Measurements from ENCODE around the gene TFCP2. TPM values are rescaled to one million over a fixed set of nuclear protein-coding genes. Genes with fewer than 3 reads are reported as not detected.

The TFCP2 gene
- total and polyA plus RNA-seq, 4 experiments from 2014 or later: 6.0 to 40.0 (median 25.9) TPM

DNA sequence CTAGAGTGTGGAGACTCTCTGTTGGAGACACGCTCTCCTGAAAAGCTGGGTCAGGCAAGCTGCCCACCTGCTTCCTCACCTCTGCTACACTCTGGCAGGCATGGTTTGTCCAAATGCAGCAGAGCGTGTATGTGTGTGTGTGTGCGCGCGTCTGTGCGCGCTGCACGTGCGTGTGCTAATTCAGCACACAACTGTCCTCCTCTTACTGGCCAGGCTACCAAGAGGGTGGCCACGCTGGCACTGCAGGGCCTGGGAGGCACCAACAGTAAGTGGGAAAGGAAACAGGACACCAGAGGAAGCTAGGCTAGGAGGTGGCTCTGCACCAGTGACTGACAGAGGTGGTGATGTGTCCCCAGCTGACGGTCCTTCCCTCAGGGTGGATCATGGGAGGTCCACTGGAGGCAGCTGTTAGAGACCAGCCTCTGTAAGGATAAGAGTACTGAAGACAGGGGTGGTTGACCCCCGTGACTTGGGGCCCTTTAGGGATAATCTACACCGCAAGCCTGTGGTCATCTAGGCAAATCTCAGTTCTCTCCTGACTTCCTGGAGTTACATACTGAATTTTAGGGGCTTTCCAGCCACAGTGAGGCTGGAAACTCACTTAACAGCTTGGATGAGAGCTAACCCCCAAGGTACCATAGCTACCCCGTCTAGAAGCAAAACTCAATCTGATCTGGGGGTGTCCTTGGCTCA is 15.6 kb upstream of the TFCP2 start:
- no peaks in the 10 kb centered on the region for H3K9me3 ChIP-seq (ENCODE audit: control insufficient read depth in 1 of 2, low read length in 2 of 2)
- peaks cover 20% of the 10 kb centered on the region for H3K36me3 ChIP-seq (ENCODE audit: insufficient read depth, low read length)
- H3K4me3 Mint-ChIP-seq: no peak overlapping the region
- no peaks in the 10 kb centered on the region for H3K27me3 Mint-ChIP-seq
- H3K27me3 ChIP-seq (ENCODE audit: insufficient read depth, low read length): no peaks in the 10 kb centered on the region
- no peaks in the 10 kb centered on the region for H3K9me3 Mint-ChIP-seq
- no peaks in the 10 kb centered on the region for H3K4me1 Mint-ChIP-seq
- H3K36me3 Mint-ChIP-seq: peaks cover 22 to 27% of the 10 kb centered on the region in 2 donors
- intact Hi-C loops (cut with micrococcal nuclease): no loop called here
- ChIA-PET CTCF (ENCODE audit: partially characterized antibody) (interaction anchor here (1.2 kb wide), 1 partner anchor 30 kb away, joined by 3 read pairs; no protein-coding TSS in a partner anchor), POLR2A (ENCODE audit: partially characterized antibody) (no interaction called here)
- peak overlapping the region in 3 of 7 donors; percentile 22 to 85 (median 51) for H3K27ac Mint-ChIP-seq
- H3K27ac ChIP-seq (ENCODE audit: low read depth, low read length): no peak overlapping the region
- no peaks in the 10 kb centered on the region for H3K4me1 ChIP-seq (ENCODE audit: insufficient read depth, low read length)
- H3K4me3 ChIP-seq (ENCODE audit: low read length in 2 of 2): no peak overlapping the region
- DNase-seq: no peak

DNA sequence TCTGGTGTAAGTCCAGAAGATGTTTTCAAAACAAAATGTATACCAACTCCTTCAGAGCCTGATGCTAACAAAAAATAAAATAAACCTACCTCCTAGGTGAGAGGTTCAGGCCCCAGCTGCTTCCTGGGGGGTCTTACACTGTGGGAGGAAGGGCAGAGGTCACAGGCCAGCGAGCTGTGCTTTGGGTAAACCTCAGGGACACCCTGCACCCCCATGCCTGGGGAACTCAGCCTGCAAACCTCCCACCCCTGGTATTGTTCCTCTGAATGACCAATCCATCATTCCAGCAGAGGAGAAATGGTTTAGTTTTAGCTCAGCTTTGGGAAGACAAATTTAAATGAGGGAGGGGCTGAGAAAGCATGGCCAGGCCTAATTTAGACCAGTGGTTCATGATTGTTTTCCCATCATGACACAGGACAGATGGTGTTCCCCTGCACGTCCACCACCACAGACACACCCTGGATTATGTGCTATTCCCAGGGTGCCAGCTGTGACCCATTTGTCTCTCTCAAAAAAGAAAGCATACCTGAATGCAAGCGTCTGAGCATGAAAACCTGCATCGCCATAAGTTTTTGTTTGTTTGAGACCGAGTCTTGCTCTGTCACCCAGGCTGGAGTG is 14.5 kb upstream of the TFCP2 start:
- H3K4me1 Mint-ChIP-seq: no peaks in the 10 kb centered on the region
- DNase-seq: no peak
- peaks cover 20% of the 10 kb centered on the region for H3K36me3 ChIP-seq (ENCODE audit: insufficient read depth, low read length)
- no peaks in the 10 kb centered on the region for H3K27me3 Mint-ChIP-seq
- H3K4me3 Mint-ChIP-seq: no peak overlapping the region
- no peaks in the 10 kb centered on the region for H3K9me3 ChIP-seq (ENCODE audit: control insufficient read depth in 1 of 2, low read length in 2 of 2)
- no peak overlapping the region for H3K4me3 ChIP-seq (ENCODE audit: low read length in 2 of 2)
- intact Hi-C loops (cut with micrococcal nuclease): no loop called here
- H3K9me3 Mint-ChIP-seq: no peaks in the 10 kb centered on the region
- CTCF ChIA-PET (ENCODE audit: partially characterized antibody): no interaction called here
- H3K27ac Mint-ChIP-seq: peak overlapping the region in 2 of 7 donors; percentile 11 to 64
- H3K36me3 Mint-ChIP-seq: peaks cover 22 to 23% of the 10 kb centered on the region in 2 donors
- no peak overlapping the region for H3K27ac ChIP-seq (ENCODE audit: low read depth, low read length)
- no peaks in the 10 kb centered on the region for H3K27me3 ChIP-seq (ENCODE audit: insufficient read depth, low read length)
- no peaks in the 10 kb centered on the region for H3K4me1 ChIP-seq (ENCODE audit: insufficient read depth, low read length)
- POLR2A ChIA-PET (ENCODE audit: partially characterized antibody): interaction anchor here (1.0 kb wide), 1 partner anchor 31 kb away, joined by 4 read pairs; the partner anchor contains the start of gene POU6F1

DNA sequence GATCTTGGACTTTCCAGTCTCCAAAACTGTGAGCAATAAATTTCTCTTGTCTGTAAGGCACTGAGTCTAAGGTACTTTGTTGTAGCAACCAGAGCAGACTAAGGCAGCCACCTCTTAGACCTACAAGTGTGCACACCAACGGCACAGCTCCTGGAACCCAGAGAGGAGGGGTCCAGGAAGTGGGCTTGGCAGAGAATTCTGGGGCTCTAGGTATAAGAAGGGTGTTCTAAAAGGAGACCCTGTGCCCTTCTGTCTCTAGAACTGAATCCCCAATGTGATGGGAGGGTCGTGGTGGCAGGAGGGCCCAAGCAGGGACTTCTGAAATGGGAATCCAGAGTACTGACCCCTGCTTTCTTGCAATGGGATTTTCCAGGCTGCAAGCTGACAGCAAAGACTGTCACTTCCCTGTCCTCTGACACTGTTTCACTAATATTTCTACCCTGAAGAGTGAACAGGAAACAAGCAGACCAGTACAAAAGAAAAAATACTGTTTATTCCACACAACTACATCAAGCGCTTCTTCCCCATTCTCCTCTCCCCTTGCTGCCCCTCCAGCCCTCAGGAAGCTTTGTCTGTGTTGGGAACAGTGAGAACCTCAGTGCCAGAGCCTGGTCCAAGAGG is 13.6 kb upstream of the TFCP2 start:
- Mint-ChIP-seq H3K9me3 (no peaks in the 10 kb centered on the region), H3K4me1 (no peaks in the 10 kb centered on the region), H3K27me3 (no peaks in the 10 kb centered on the region), H3K4me3 (no peak overlapping the region), H3K27ac (peak overlapping the region in 1 of 7 donors; percentile 30), H3K36me3 (peaks cover 14 to 16% of the 10 kb centered on the region in 2 donors)
- ChIA-PET POLR2A (ENCODE audit: partially characterized antibody) (interaction anchor here (1.0 to 1.1 kb wide), 2 partner anchors 31 to 1075 kb away, joined by 3 to 4 read pairs; partner anchors contain the start of genes COX14 and POU6F1), CTCF (ENCODE audit: partially characterized antibody) (no interaction called here)
- no peak overlapping the region for H3K4me3 ChIP-seq (ENCODE audit: low read length in 2 of 2)
- H3K36me3 ChIP-seq (ENCODE audit: insufficient read depth, low read length): peaks cover 16% of the 10 kb centered on the region
- H3K9me3 ChIP-seq (ENCODE audit: control insufficient read depth in 1 of 2, low read length in 2 of 2): no peaks in the 10 kb centered on the region
- no peak for DNase-seq
- intact Hi-C loops (cut with micrococcal nuclease): no loop called here
- H3K27ac ChIP-seq (ENCODE audit: low read depth, low read length): no peak overlapping the region
- H3K4me1 ChIP-seq (ENCODE audit: insufficient read depth, low read length): no peaks in the 10 kb centered on the region
- H3K27me3 ChIP-seq (ENCODE audit: insufficient read depth, low read length): no peaks in the 10 kb centered on the region

DNA sequence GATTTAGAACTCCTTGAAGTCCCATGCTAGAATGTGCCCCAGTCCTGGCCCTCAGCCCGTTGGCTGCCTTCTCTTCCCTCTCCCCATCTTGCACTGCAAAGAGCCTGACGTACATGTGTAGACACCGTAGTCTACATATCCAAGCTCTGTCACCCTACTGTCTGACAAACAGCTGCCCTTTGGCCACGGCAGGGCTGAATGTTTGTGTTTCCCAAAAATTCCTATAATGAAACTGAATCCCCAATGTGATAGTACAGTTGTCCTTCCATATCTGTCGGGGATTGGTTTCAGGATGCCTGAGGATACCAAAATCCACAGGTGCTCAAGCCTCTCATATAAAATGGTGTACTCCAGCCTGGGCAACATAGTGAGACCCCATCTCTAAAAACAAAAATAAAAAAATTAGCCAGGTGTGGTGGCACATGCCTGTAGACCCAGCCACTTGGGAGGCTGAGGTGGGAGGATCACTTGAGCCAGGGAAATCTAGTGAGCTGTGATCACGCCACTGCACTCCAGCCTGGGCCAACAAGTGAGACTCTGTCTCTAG is 12.3 kb upstream of the TFCP2 start:
- H3K27ac Mint-ChIP-seq: peak overlapping the region in 1 of 7 donors; percentile 26
- H3K36me3 ChIP-seq (ENCODE audit: insufficient read depth, low read length): peaks cover 10% of the 10 kb centered on the region

DNA sequence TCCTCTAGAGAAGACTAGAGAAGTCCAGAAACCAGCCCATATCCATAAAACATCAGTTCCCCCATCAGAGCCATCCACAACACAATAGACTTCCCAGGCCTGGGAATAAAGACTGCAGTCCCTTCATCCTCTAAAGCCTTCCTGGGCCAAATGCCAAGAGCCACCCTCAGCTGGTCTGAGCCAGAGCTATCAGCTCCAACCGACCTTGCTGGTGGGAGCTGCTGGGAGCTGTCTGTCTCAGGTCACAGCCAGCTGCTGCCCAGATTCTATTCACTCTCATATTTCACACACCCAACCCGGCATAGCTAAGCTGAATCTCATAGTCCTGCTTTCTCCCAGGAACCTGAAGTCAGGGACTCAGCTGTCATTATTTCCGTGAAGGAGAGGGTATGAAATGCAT is 10.9 kb upstream of the TFCP2 start:
- Mint-ChIP-seq H3K4me1 (no peaks in the 10 kb centered on the region), H3K27ac (peak overlapping the region in 1 of 7 donors; percentile 6), H3K9me3 (no peaks in the 10 kb centered on the region), H3K36me3 (no peaks in the 10 kb centered on the region), H3K27me3 (no peaks in the 10 kb centered on the region), H3K4me3 (no peak overlapping the region)
- no peak for DNase-seq
- H3K27ac ChIP-seq (ENCODE audit: low read depth, low read length): no peak overlapping the region
- no peaks in the 10 kb centered on the region for H3K9me3 ChIP-seq (ENCODE audit: control insufficient read depth in 1 of 2, low read length in 2 of 2)
- CTCF ChIA-PET (ENCODE audit: partially characterized antibody): interaction anchor here (0.9 kb wide), 1 partner anchor 33 kb away, joined by 3 read pairs; no protein-coding TSS in a partner anchor
- no peak overlapping the region for H3K4me3 ChIP-seq (ENCODE audit: low read length in 2 of 2)
- H3K36me3 ChIP-seq (ENCODE audit: insufficient read depth, low read length): no peaks in the 10 kb centered on the region
- no peaks in the 10 kb centered on the region for H3K4me1 ChIP-seq (ENCODE audit: insufficient read depth, low read length)
- H3K27me3 ChIP-seq (ENCODE audit: insufficient read depth, low read length): no peaks in the 10 kb centered on the region
- POLR2A ChIA-PET (ENCODE audit: partially characterized antibody): no interaction called here
- intact Hi-C loops (cut with micrococcal nuclease): no loop called here

More for the DNA sequence above, 12.3 kb upstream of the TFCP2 start:
- peaks cover 4 to 7% of the 10 kb centered on the region in 2 donors for H3K36me3 Mint-ChIP-seq
- intact Hi-C loops (cut with micrococcal nuclease): no loop called here
- Histone ChIP-seq H3K27ac (ENCODE audit: low read depth, low read length) (no peak overlapping the region), H3K27me3 (ENCODE audit: insufficient read depth, low read length) (no peaks in the 10 kb centered on the region), H3K4me3 (ENCODE audit: low read length in 2 of 2) (no peak overlapping the region), H3K4me1 (ENCODE audit: insufficient read depth, low read length) (no peaks in the 10 kb centered on the region), H3K9me3 (ENCODE audit: control insufficient read depth in 1 of 2, low read length in 2 of 2) (no peaks in the 10 kb centered on the region)
- H3K4me1 Mint-ChIP-seq: no peaks in the 10 kb centered on the region
- ChIA-PET POLR2A (ENCODE audit: partially characterized antibody) (no interaction called here), CTCF (ENCODE audit: partially characterized antibody) (no interaction called here)
- DNase-seq: no peak
- H3K9me3 Mint-ChIP-seq: no peaks in the 10 kb centered on the region
- no peaks in the 10 kb centered on the region for H3K27me3 Mint-ChIP-seq
- no peak overlapping the region for H3K4me3 Mint-ChIP-seq

DNA sequence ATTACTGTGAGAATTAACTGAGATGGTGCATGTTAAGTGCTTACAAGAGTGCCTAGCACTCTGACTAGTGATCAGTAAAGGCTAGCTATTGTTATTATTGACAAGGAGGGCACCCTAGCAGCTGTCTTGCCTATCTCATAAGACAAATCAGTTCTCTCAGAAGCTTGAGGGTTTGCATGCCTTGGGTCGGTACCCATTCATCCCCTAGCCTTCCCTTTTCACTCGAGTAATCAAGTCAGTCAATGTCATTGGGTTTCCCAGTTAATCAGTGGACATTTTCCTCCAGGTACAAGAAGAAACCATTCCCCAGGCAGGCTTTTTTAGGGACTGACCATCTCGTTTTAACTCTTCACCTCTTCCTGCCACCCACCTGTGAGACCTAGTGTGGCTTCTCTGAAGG is 10.4 kb upstream of the TFCP2 start:
- H3K4me1 Mint-ChIP-seq: no peaks in the 10 kb centered on the region
- no peaks in the 10 kb centered on the region for H3K9me3 Mint-ChIP-seq
- H3K27ac Mint-ChIP-seq: peak overlapping the region in 1 of 7 donors; percentile 6
- POLR2A ChIA-PET (ENCODE audit: partially characterized antibody): no interaction called here
- CTCF ChIA-PET (ENCODE audit: partially characterized antibody): interaction anchor here (0.9 kb wide), 1 partner anchor 34 kb away, joined by 3 read pairs; no protein-coding TSS in a partner anchor
- intact Hi-C loops (cut with micrococcal nuclease): no loop called here
- Histone ChIP-seq H3K27ac (ENCODE audit: low read depth, low read length) (no peak overlapping the region), H3K36me3 (ENCODE audit: insufficient read depth, low read length) (no peaks in the 10 kb centered on the region), H3K4me3 (ENCODE audit: low read length in 2 of 2) (no peak overlapping the region), H3K4me1 (ENCODE audit: insufficient read depth, low read length) (no peaks in the 10 kb centered on the region), H3K9me3 (ENCODE audit: control insufficient read depth in 1 of 2, low read length in 2 of 2) (no peaks in the 10 kb centered on the region), H3K27me3 (ENCODE audit: insufficient read depth, low read length) (no peaks in the 10 kb centered on the region)
- DNase-seq: no peak
- no peak overlapping the region for H3K4me3 Mint-ChIP-seq
- H3K36me3 Mint-ChIP-seq: no peaks in the 10 kb centered on the region
- H3K27me3 Mint-ChIP-seq: no peaks in the 10 kb centered on the region

DNA sequence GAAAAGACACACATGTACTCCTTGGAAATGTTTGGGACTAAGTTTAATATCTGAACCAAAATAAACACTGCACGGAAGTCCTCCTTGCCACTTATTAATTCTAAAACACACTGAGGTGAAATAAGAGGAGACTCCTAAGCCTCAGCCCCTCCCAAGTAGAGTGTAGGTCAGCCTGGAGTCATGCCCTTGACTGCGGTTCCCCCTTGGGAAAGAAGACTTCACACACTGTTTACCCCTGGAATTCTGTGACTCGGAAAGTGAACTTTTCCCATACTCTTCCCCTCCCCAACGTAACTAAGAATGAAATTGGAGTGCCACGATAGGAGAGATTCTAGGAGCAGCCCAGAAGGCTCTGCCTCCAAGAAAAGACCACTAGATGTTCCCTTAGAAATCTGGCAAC is 8.6 kb upstream of the TFCP2 start:
- no peak overlapping the region for H3K27ac Mint-ChIP-seq
- H3K36me3 ChIP-seq (ENCODE audit: insufficient read depth, low read length): no peaks in the 10 kb centered on the region
- H3K36me3 Mint-ChIP-seq: no peaks in the 10 kb centered on the region
- H3K27me3 Mint-ChIP-seq: no peaks in the 10 kb centered on the region
- no peaks in the 10 kb centered on the region for H3K9me3 Mint-ChIP-seq
- intact Hi-C loops (cut with micrococcal nuclease): no loop called here
- H3K4me1 ChIP-seq (ENCODE audit: insufficient read depth, low read length): no peaks in the 10 kb centered on the region
- no peak overlapping the region for H3K4me3 Mint-ChIP-seq
- H3K27me3 ChIP-seq (ENCODE audit: insufficient read depth, low read length): no peaks in the 10 kb centered on the region
- no peaks in the 10 kb centered on the region for H3K9me3 ChIP-seq (ENCODE audit: control insufficient read depth in 1 of 2, low read length in 2 of 2)
- DNase-seq: no peak
- H3K27ac ChIP-seq (ENCODE audit: low read depth, low read length): no peak overlapping the region
- H3K4me3 ChIP-seq (ENCODE audit: low read length in 2 of 2): no peak overlapping the region
- ChIA-PET CTCF (ENCODE audit: partially characterized antibody) (no interaction called here), POLR2A (ENCODE audit: partially characterized antibody) (no interaction called here)
- no peaks in the 10 kb centered on the region for H3K4me1 Mint-ChIP-seq

Measured in CD4-positive, alpha-beta memory T cell (primary cell).